Measurements from ENCODE around the gene CCDC28B.

- TF ChIP-seq SP1 (IDR thresholded peaks at IDR 0.05) (no peak), TARDBP (IDR thresholded peaks at IDR 0.05) (no peak), SUZ12 (IDR thresholded peaks at IDR 0.05) (no peak), FOXA1 (IDR thresholded peaks at IDR 0.05) (no peak), ARNT (IDR thresholded peaks at IDR 0.05) (no peak), FOXK2 (IDR thresholded peaks at IDR 0.05) (no peak), NFRKB (IDR thresholded peaks at IDR 0.05) (no peak), FOXM1 (IDR thresholded peaks at IDR 0.05; ENCODE audit: borderline replicate concordance) (no peak), PKNOX1 (IDR thresholded peaks at IDR 0.05) (no peak), ELF4 (IDR thresholded peaks at IDR 0.05) (no peak), CTBP1 (IDR thresholded peaks at IDR 0.05; ENCODE audit: borderline replicate concordance) (no peak), LEF1 (IDR thresholded peaks at IDR 0.05; ENCODE audit: borderline replicate concordance) (no peak), BHLHE40 (IDR thresholded peaks at IDR 0.05; ENCODE audit: borderline replicate concordance) (no peak)
These were observed 15.7 kb upstream of the CCDC28B start for GRCh38 chr1:32184650-32185049.
